Hepatic stellate cell (primary cell): ENCODE measurements around the gene PTGS2.
A peak's percentile ranks its signal among the peaks of the same experiment; 100 is the strongest.
"Not testable (repeated sequence)": the region's sequence is repeated elsewhere in the genome, so short reads cannot be mapped to it uniquely, and the experiment has no call there.

Experiments
- DNase-seq: peaks from one replicate; pipeline ENCODE4 v3.0.0; 2011; ENCODE audit warnings: low spot score

The PTGS2 gene

GRCh38 chr1:186670297-186671135 lies 9.7 kb downstream of the PTGS2 start:
- no peak for DNase-seq

DNA sequence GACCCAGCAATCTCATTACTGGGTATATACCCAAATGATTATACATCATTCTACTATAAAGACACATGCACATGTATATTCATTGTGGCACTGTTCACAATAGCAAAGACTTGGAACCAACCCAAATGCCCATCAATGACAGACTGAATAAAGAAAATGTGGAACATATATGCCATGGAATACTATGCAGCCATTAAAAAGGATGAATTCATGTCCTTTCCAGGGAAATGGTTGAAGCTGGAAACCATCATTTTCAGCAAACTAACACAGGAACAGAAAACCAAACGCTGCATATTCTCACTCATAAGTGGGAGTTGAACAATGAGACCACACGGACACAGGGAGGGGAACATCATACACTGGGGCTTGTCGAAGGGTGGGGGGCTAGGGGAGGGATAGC lies 10.4 kb downstream of the PTGS2 start:
- not testable (repeated sequence) for DNase-seq

GRCh38 chr1:186664217-186664616 lies 16.0 kb downstream of the PTGS2 start:
- not testable (repeated sequence) for DNase-seq

- no peak for DNase-seq
These were observed 17.5 kb downstream of the PTGS2 start for GRCh38 chr1:186662752-186663151.

DNA sequence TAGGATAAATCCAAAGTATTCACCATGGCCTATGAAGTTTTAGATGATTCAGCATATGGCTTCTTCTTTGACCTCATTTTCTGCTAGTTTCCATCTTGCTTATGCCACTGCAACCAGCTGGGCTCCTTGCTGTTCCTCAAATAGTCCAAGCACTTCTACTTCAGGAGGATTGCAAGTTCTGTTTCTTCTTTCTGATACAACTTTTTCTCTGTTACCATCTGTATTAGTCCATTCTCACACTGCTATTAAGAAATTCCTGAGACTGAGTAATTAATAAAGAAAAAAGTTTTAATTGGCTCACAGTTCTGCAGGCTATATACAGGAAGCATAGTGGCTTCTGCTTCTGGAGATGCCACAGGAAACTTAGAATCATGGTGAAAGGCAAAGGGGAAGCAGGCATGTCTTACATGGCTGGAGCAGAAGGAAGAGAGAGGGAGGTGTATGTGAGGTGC lies 20.3 kb downstream of the PTGS2 start:
- no peak for DNase-seq

GRCh38 chr1:186658999-186659398 lies 21.2 kb downstream of the PTGS2 start:
- DNase-seq: no peak

DNA sequence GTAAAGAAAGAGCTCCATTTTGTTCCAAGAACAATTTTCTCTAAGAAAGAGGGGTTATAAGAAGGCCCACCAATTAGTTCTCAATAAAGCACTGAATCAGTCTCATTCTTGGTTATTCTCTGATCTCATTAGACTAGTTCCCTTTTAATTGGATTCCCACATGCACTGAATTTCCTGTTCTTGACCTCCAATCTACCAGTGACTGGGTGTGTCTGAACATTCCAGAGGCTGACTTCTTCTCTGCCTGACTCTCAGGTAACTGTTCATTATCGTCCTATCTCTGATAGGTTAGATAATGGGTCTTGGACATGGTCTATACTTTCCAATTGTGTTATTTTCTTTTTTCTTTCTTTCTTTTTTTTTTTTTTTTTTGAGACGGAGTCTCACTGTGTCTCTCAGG lies 22.7 kb downstream of the PTGS2 start:
- DNase-seq: no peak

DNA sequence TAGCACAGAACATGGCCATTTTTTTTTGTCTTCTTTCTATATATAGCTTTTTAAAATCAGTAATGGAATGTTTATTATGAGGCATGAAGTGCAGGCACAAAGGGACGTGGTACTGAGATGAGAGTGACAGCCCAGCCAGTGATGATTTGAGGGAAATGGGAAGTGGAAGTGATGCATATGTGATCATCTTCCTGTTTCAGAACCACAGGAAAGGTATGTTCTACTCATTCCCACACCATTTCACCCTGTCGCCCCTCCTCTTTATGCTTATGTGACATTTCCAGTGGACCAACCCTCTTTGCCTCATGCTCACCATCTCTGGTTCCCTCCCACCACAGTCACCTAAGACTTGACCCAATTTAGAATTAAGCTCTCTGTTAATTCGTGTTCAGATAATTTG lies 24.3 kb downstream of the PTGS2 start:
- DNase-seq: no peak

DNA sequence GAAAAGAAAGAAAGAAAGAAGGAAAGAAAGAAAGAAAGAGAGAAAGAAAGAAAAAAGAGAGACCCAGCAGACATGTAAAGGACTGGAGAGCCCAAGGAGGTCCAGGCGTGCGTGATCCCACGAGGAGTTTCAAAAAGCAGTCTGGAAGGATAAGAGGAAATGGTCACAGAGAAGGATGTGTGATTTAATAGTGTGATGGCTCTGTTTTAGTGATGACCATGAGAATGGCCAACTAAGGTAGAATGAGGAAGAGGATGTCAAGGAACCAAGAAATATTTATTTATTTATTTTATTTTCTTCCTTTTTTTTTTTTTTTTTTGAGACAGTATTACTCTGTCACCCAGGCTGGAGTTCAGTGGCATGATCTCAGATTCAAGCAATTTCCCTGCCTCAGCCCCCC lies 25.5 kb downstream of the PTGS2 start:
- DNase-seq: no peak

DNA sequence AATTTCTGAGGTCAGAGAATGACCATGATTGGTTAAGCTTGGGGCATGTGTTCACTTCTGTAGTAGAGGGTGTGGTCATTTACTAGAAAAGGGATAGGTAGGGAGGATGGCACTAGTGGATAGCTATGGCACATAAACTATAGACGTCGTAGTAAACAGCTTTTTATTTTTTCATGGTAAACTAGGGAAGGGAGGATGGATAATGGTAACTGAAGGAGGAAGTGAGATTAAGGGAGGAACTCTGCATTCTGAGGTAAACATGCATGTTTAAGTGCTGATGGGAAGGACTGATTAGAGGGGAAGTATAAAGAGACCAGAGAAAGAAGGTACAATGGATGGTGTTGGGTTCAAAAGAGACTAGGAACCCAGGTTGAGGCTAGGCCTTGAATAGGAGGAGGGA lies 26.9 kb downstream of the PTGS2 start:
- DNase-seq: no peak

DNA sequence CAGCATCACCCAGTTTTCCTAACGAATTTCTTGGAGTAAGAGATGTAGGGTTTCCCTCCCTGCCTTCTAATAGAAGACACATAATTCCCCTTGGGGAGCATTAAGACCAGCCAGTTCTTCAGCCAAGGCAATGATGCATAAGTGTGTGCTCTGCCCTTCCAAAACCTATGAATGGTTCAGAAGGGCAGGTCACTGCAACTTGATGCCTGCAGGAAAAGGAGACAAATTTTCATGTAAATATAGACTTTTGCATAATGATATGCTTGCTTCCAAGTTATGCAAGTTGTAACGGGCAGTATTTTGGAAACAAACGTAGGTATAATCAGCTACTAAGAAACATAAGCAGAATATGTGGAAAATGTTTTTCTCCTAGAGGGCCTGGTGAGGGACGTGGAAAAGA lies 31.6 kb downstream of the PTGS2 start:
- DNase-seq: no peak

GRCh38 chr1:186647985-186648384 lies 32.2 kb downstream of the PTGS2 start:
- not testable (repeated sequence) for DNase-seq

DNA sequence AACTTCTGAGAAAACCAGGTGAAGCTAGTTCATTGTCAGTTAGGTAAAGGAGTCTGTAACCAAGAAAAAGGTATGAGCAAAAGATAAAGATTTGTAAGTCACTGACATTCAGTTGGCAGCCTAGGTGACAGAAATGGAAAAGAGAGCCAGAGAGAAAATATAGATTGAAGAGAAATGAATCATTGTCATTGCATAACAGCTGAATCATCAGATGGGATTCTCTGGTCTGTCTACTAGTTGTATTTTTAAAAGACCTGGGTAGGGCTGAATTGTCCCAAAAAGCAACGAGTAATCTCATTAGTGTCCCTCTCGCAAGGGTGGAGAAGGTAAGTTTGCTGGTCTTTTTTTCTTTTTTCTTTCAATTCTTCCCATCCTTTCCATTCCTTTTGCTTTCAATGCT lies 36.6 kb downstream of the PTGS2 start:
- peak; percentile 29 for DNase-seq

DNA sequence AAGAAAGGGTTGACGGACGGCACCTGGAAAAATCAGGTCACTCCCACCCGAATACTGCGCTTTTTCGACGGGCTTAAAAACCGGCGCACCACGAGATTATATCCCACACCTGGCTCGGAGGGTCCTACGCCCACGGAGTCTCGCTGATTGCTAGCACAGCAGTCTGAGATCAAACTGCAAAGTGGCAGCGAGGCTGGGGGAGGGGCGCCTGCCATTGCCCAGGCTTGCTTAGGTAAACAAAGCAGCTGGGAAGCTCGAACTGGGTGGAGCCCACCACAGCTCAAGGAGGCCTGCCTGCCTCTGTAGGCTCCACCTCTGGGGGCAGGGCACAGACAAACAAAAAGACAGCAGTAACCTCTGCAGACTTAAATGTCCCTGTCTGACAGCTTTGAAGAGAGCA lies 42.7 kb downstream of the PTGS2 start:
- DNase-seq: not testable (repeated sequence)

DNA sequence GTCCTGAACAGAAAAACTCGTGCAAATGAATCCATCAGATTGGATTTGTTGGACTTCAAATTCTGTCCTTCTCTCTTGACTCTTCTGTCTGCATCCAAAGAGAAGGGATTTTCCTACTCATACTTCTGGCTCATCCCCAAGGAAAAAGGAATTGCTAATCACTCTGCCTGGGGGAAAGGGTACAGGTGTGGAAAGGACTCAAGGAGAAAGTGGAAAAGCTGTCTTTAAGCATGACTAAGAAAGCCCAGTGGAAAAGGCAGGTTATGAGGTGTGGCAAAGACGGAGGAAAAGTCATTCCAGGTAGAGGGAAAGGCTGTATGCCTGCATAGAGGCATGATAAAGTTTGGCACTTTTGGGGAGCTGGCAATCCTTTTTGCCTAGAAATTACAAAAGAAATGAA lies 43.4 kb downstream of the PTGS2 start:
- DNase-seq: no peak

DNA sequence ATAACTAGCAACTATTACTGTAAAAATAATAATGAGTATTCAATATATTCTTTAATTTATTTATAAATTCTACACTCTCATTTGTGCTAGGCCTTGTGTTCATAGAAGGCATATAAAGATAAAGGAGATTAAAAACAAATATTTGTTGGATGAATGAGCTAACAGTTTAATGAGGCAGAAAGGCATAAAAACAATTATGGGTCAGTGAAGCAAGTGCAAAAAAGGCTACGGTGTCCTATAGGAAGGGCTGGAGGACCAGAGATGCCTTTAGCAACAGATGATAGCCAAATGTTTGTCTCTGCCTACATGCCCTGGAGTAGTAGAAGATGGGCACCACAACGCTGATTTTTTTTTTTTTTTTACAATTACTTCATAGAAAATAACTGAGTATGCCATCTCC lies 45.7 kb downstream of the PTGS2 start:
- no peak for DNase-seq

GRCh38 chr1:186633116-186633515 lies 47.1 kb downstream of the PTGS2 start:
- no peak for DNase-seq

GRCh38 chr1:186629341-186629740 lies 50.9 kb downstream of the PTGS2 start:
- DNase-seq: no peak

- DNase-seq: no peak
These were observed 51.3 kb downstream of the PTGS2 start for GRCh38 chr1:186628910-186629309.

GRCh38 chr1:186627019-186627418 lies 53.2 kb downstream of the PTGS2 start:
- DNase-seq: no peak

GRCh38 chr1:186626356-186626932 lies 53.8 kb downstream of the PTGS2 start:
- no peak for DNase-seq

DNA sequence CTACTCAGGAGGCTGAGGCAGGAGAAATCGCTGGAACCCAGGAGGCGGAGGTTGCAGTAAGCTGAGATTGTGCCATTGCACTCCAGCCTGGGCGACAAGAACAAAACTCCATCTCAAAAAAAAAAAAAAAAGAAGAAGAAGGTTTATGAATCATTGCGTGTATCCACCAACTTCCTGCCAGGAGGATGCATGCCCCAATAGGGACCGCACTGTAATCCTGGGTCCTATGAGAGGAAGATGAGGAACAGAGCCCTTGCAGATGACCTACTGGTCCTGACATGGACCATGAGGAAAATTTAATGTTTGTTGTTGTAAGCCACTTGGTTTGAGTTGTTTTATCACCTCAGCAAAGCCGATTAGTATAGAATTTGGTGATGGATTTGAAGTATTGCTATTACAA lies 56.7 kb downstream of the PTGS2 start:
- DNase-seq: no peak
